Astrocyte (in vitro differentiated cells and primary cell): Measurements from ENCODE around the gene MED28.

Experiments used
- CTCF ChIP-seq: IDR thresholded peaks from 2 replicates; pipeline ENCODE4 v1.5.1; 2011; ENCODE audit warnings: low read depth, mild to moderate bottlenecking, inconsistent platforms, low read length, moderate library complexity; ENCODE audit not compliant: insufficient read depth
- EZH2 ChIP-seq: IDR thresholded peaks from 2 replicates; pipeline ENCODE4 v1.6.1; 2012; ENCODE audit warnings: mild to moderate bottlenecking, low read length, inconsistent platforms; ENCODE audit not compliant: insufficient read depth

- TF ChIP-seq CTCF (no peak), EZH2 (no peak)
Measured at GRCh38 chr4:17670423-17670822, 56.0 kb downstream of the MED28 start.
